Measurements from ENCODE around the gene PMF1. TPM values are rescaled to one million over a fixed set of nuclear protein-coding genes. Genes with fewer than 3 reads are reported as not detected.

PMF1 gene
- total RNA-seq, 2 experiments from 2014 or later, result 79.7 to 82.9 TPM

GRCh38 chr1:156226116-156226538, 13.3 kb downstream of the PMF1 start:
- POLR2A ChIA-PET, result interaction anchor here (1.1 to 4.2 kb wide), 3 partner anchors 9 to 129 kb away, joined by 4 to 42 read pairs (median 4); partner anchors contain the start of gene PMF1

GRCh38 chr1:156226782-156227181, 14.0 kb downstream of the PMF1 start:
- ChIA-PET POLR2A (interaction anchor here (1.1 to 4.2 kb wide), 3 partner anchors 9 to 130 kb away, joined by 4 to 42 read pairs (median 4); partner anchors contain the start of gene PMF1), CTCF (interaction anchor here (1.0 to 5.1 kb wide), 8 partner anchors 13 to 97 kb away, joined by 3 to 78 read pairs (median 30); partner anchors contain the start of gene PMF1)

More at GRCh38 chr1:156226116-156226538, 13.3 kb downstream of the PMF1 start:
- CTCF ChIA-PET, result interaction anchor here (1.0 to 5.1 kb wide), 16 partner anchors 13 to 143 kb away, joined by 3 to 78 read pairs (median 8); partner anchors contain the start of genes PMF1, SLC25A44 and SMG5

DNA sequence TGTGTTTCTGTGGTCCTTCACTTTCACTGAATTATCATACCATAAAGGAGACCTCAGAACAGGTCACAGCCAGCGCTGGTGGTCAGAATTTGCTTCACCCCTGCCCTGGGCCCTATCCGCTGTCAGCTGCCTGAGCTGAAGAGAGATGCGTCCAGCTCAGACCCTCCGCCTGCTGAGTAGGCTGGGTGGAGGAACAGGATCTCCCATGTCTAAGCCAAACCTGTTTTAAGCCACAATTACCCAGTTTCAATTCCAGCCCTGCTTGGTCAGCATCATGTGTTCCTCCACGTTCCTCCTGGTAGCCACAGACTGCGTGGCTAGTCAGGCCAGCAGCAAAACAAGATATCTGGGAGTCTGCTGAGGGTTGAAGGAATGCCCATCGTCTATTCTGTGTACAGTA, 15.7 kb downstream of the PMF1 start:
- ChIA-PET CTCF (interaction anchor here (1.0 to 1.7 kb wide), 2 partner anchors 15 to 131 kb away, joined by 3 to 5 read pairs; partner anchors contain the start of gene PMF1), POLR2A (interaction anchor here (0.7 kb wide), 1 partner anchor 87 kb away, joined by 5 read pairs; no protein-coding TSS in a partner anchor)

DNA sequence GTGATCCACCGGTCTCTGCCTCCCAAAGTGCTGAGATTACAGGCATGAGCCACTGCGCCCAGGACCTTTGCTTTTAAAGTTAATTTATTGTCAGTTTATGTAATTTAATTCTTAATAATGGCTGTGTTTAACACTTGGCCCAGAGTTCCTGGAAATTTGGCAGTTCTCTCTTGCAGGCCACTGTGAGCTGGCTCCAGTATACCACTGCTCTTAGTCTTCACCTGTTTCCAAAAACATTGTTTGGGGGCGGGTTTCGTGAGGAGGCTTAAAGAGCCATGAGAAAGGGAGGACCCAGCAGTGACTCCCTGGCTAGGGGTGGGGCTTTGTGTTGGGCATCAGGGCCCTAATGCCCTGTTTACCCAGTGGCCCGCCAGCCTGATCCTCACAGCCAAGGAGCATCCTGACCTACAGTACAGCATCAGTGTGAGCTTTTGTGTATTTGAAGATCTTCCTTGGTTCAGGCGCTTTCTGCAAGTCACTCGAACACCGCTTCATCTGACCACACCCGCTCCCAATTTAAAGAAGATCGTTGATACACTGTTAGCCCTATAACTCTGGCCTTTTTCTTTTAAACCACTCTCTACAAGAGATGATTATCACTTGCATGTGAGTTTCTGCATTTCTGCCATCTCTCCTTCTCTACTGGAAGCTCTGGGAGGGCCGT, 17.1 kb downstream of the PMF1 start:
- POLR2A ChIA-PET, result no interaction called here

GRCh38 chr1:156230473-156230837, 17.6 kb downstream of the PMF1 start:
- POLR2A ChIA-PET, result no interaction called here
- CTCF ChIA-PET, result interaction anchor here (2.0 kb wide), 1 partner anchor 83 kb away, joined by 4 read pairs; no protein-coding TSS in a partner anchor

More for the DNA sequence above, 17.1 kb downstream of the PMF1 start:
- CTCF ChIA-PET, result interaction anchor here (1.0 to 2.0 kb wide), 3 partner anchors 17 to 88 kb away, joined by 4 to 5 read pairs (median 4); partner anchors contain the start of gene PMF1

- CTCF ChIA-PET, result interaction anchor here (0.7 to 1.7 kb wide), 3 partner anchors 51 to 219 kb away, joined by 3 to 6 read pairs (median 3); partner anchors contain the start of genes SMG5 and TMEM79
- POLR2A ChIA-PET, result interaction anchor here (0.6 kb wide), 1 partner anchor 81 kb away, joined by 6 read pairs; no protein-coding TSS in a partner anchor
These were observed 19.5 kb downstream of the PMF1 start for GRCh38 chr1:156232201-156232894.

DNA sequence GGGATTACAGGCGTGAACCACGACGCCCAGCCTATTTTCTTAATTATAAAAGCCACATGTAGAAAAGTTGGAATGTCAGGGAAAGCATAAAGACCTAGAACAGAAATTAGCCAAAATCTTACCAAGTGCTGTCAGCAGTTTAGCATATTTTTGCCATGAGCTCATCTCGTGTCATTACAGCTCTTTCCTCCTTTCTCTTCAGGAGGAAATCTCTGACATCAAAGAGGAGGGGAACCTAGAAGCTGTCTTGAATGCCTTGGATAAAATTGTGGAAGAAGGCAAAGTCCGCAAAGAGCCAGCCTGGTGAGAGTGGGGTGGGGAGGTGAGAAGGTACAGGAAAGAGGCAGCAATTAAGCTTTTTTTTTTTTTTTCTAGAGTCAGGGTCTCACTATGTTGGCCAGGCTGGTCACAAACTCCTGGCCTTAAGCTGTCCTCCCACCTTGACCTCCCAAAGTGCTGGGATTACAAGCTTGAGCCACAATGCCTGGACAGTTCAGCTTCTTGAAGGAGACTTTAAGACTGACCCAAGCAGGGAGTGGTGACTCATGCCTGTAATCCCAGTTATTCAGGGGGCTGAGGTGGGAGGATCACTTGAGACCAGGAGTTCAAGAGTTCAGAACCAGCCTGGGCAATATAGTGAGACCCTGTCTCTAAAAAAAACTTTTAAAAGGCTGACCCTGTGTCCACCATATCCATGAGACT, 20.8 kb downstream of the PMF1 start:
- CTCF ChIA-PET, result interaction anchor here (0.7 to 1.7 kb wide), 5 partner anchors 9 to 95 kb away, joined by 3 to 6 read pairs (median 3); partner anchors contain the start of genes SMG5 and TMEM79
- POLR2A ChIA-PET, result interaction anchor here (0.5 to 0.6 kb wide), 2 partner anchors 27 to 106 kb away, joined by 3 to 5 read pairs; no protein-coding TSS in a partner anchor

- ChIA-PET CTCF (interaction anchor here (0.5 to 0.6 kb wide), 2 partner anchors 37 to 310 kb away, joined by 3 to 4 read pairs; no protein-coding TSS in a partner anchor), POLR2A (interaction anchor here (0.6 to 1.0 kb wide), 2 partner anchors 9 to 13 kb away, joined by 3 read pairs; no protein-coding TSS in a partner anchor)
These were observed 23.4 kb downstream of the PMF1 start for GRCh38 chr1:156236164-156236563.

DNA sequence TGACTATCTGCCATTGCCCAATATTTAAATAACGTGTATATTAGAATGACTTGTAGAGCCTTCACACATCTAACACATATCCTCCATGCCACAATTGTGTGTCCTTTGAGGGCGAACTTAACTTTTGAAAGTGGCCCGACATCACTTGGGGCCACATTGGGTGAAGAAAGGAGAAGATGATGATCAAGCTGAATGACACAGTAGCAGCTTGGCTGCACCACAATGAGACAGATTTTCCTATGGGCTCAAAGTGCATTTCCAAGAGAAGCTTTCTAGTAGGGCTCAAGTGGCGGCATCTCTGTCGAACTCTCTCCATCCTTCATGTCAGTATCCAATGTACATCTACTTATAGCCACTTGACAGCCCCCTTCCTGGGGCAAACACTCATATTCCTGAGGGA, 25.4 kb downstream of the PMF1 start:
- CTCF ChIA-PET, result no interaction called here
- POLR2A ChIA-PET, result no interaction called here

DNA sequence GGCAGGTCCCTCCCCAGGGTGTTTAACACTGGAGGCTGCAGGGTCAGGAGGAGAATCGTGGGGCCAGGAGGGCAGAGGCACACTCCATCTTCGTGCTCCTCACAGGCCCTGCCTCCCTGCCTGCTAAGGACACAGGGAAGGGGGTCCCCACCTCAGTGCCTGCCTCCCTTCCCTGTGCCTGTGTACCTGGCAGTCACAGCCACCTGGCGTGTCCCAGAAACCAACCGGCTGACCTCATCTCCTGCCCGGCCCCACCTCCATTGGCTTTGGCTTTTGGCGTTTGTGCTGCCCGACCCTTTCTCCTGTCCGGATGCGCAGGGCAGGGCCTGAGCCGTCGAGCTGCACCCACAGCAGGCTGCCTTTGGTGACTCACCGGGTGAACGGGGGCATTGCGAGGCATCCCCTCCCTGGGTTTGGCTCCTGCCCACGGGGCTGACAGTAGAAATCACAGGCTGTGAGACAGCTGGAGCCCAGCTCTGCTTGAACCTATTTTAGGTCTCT, 28.6 kb downstream of the PMF1 start:
- CTCF ChIA-PET, result no interaction called here
- POLR2A ChIA-PET, result no interaction called here

- CTCF ChIA-PET, result no interaction called here
- POLR2A ChIA-PET, result no interaction called here
These were observed 29.1 kb downstream of the PMF1 start, which contains the start of gene BGLAP for GRCh38 chr1:156241926-156242325. TSS of gene BGLAP (plus strand) at chr1:156242184. CDS start at chr1:156242232, 48 bp downstream.

DNA sequence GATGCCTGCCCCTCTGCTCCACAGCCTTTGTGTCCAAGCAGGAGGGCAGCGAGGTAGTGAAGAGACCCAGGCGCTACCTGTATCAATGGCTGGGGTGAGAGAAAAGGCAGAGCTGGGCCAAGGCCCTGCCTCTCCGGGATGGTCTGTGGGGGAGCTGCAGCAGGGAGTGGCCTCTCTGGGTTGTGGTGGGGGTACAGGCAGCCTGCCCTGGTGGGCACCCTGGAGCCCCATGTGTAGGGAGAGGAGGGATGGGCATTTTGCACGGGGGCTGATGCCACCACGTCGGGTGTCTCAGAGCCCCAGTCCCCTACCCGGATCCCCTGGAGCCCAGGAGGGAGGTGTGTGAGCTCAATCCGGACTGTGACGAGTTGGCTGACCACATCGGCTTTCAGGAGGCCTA, 29.9 kb downstream of the PMF1 start:
- POLR2A ChIA-PET, result no interaction called here
- CTCF ChIA-PET, result interaction anchor here (1.6 kb wide), 1 partner anchor 90 kb away, joined by 4 read pairs; the partner anchor contains the start of gene SEMA4A

DNA sequence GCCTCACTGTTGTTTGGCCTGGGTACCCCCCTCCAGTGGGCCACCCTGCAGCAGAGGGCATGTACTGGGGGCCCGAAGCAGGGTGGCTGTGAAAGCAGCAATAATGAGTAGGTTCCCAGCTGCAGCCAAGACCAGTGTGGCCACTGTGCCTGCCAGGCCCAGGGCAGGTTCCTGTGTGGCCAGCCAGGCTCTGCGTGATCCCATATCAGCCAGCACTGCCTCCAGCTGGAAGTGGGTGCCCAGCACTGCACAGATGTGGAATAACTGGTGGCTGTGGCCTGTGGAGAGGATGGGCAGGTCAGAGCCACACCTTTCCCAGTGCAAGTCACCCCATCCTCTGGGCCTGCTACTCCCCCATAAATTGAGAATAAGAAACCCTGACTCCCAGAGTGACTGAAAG, 31.3 kb downstream of the PMF1 start:
- POLR2A ChIA-PET, result no interaction called here
- CTCF ChIA-PET, result interaction anchor here (1.6 kb wide), 1 partner anchor 91 kb away, joined by 4 read pairs; the partner anchor contains the start of gene SEMA4A

DNA sequence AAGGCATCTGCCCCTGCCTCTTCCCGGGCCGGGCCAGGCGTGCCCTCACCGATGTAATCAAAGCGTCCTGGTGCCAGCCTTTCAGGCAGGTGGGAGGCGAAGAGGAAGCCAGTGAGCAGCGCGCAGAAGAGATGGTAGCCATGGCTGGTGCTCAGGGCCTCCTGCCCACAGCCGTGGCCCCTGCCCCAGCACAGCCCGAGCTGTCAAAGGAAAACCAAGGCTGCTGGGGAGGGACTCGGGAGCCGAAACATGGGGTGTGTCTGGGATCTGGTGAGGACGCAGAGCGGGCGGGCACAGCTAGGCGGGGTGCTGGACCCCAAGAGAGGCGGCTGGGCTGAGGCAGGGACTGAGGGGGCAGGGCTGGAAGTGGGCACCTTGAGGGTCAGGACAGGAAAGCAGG, 31.9 kb downstream of the PMF1 start:
- POLR2A ChIA-PET, result interaction anchor here (1.4 kb wide), 1 partner anchor 8 kb away, joined by 3 read pairs; no protein-coding TSS in a partner anchor
- CTCF ChIA-PET, result no interaction called here

GRCh38 chr1:156245451-156246232, 32.8 kb downstream of the PMF1 start:
- ChIA-PET CTCF (interaction anchor here (0.6 to 1.9 kb wide), 3 partner anchors 20 to 199 kb away, joined by 3 to 8 read pairs (median 6); no protein-coding TSS in a partner anchor), POLR2A (interaction anchor here (0.5 to 1.4 kb wide), 7 partner anchors 9 to 128 kb away, joined by 3 to 6 read pairs (median 3); partner anchors contain the start of gene SMG5)

- ChIA-PET CTCF (interaction anchor here (0.9 to 1.9 kb wide), 2 partner anchors 20 to 99 kb away, joined by 6 to 8 read pairs; no protein-coding TSS in a partner anchor), POLR2A (interaction anchor here (0.5 to 1.4 kb wide), 5 partner anchors 10 to 104 kb away, joined by 3 to 6 read pairs (median 3); partner anchors contain the start of gene SMG5)
These were observed 33.5 kb downstream of the PMF1 start for GRCh38 chr1:156246241-156246780.

DNA sequence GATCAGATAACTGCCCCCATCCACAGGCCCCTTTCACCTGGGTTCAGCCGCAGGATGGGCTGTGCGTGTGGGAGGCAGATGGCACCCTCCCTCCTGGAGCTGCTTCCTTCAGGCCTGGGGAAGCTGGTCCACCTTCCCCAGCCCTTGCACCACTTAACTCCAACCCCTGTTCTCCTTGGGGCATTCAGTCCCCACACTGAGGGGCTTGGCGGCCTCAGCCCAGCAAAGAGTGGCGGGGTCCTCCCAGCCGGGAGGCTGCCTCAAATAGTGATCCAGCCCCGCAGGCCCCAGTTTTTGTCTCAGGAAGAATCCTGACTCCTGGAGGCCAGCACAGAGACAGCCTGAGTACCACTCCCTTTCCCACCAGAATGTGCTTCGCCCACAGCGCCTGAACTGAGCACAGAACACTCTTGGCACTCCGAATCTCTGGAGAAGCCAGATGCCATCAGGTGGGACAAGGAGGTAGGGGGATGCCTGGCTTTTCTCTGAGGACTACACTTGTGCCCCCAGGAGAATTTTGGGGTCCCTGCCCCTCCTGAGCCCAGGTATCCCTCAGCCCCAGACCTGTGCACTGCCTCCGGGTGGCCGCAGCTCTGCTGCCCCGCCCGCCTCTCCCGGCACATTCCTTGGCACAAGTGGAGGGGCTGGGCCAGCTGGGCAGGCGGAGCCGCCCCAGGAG, 34.1 kb downstream of the PMF1 start:
- POLR2A ChIA-PET, result interaction anchor here (1.0 kb wide), 1 partner anchor 25 kb away, joined by 4 read pairs; no protein-coding TSS in a partner anchor

More for the DNA sequence above, 34.1 kb downstream of the PMF1 start:
- CTCF ChIA-PET, result interaction anchor here (1.9 kb wide), 1 partner anchor 21 kb away, joined by 8 read pairs; no protein-coding TSS in a partner anchor

Measured in activated CD8-positive, alpha-beta memory T cell treated with anti-CD3 and anti-CD28 coated beads for 36 hours (primary cell).